Astrocyte (in vitro differentiated cells and primary cell): Measurements from ENCODE around the gene MAP3K14. TPM values are rescaled to one million over a fixed set of nuclear protein-coding genes. Genes with fewer than 3 reads are reported as not detected.

Experiments
- DNase-seq: peaks from one replicate; pipeline ENCODE4 v3.0.0-alpha.2; 2010; ENCODE audit warnings: low read depth
- FAIRE-seq: peaks from 2 replicates; lab custom pipeline; 2011; peaks lifted over from hg19 to GRCh38; lab: Jason Lieb, UNC
- H2AFZ ChIP-seq: 2 replicates; pipeline ENCODE4 v1.6.0; 2012; ENCODE audit warnings: low read depth, low read length, inconsistent platforms
- H3K27ac ChIP-seq: 2 replicates; pipeline ENCODE4 v1.5.1; 2011; ENCODE audit warnings: low read depth, low read length, inconsistent platforms
- H3K27me3 ChIP-seq: 2 replicates; pipeline ENCODE4 v1.6.0; 2011; ENCODE audit warnings: low read length, inconsistent platforms; ENCODE audit not compliant: insufficient read depth
- H3K36me3 ChIP-seq: 2 replicates; pipeline ENCODE4 v1.5.1; 2011; ENCODE audit warnings: low read length, inconsistent platforms; ENCODE audit not compliant: insufficient read depth
- H3K4me1 ChIP-seq: 2 replicates; pipeline ENCODE4 v1.5.1; 2011; ENCODE audit warnings: low read length, inconsistent platforms; ENCODE audit not compliant: insufficient read depth
- H3K4me2 ChIP-seq: 2 replicates; pipeline ENCODE4 v1.6.0; 2012; ENCODE audit warnings: low read length, inconsistent platforms
- H3K4me3 ChIP-seq: 2 replicates; pipeline ENCODE4 v1.5.1; 2011; ENCODE audit warnings: low read depth, mild to moderate bottlenecking, low read length, inconsistent platforms; ENCODE audit not compliant: insufficient read depth
- H3K79me2 ChIP-seq: 2 replicates; pipeline ENCODE4 v1.6.0; 2012; ENCODE audit warnings: mild to moderate bottlenecking, low read length, inconsistent platforms; ENCODE audit not compliant: insufficient read depth
- H3K9ac ChIP-seq: 2 replicates; pipeline ENCODE4 v1.6.0; 2012; ENCODE audit warnings: mild to moderate bottlenecking, low read length, inconsistent platforms
- H3K9me3 ChIP-seq: 2 replicates; pipeline ENCODE4 v1.5.1; 2012; ENCODE audit warnings: low read depth, mild to moderate bottlenecking, low read length, inconsistent platforms; ENCODE audit not compliant: insufficient read depth
- H4K20me1 ChIP-seq: 2 replicates; pipeline ENCODE4 v1.6.0; 2012; ENCODE audit warnings: low read length, inconsistent platforms; ENCODE audit not compliant: insufficient read depth
- H3K27ac Mint-ChIP-seq: one replicate; pipeline ENCODE4 v1.8.0; 2021; ENCODE audit warnings: mild to moderate bottlenecking, mixed read lengths; ENCODE audit not compliant: unreplicated experiment
- H3K27me3 Mint-ChIP-seq: one replicate; pipeline ENCODE4 v1.8.0; 2021; ENCODE audit warnings: low read depth, mixed read lengths; ENCODE audit not compliant: unreplicated experiment
- H3K36me3 Mint-ChIP-seq: one replicate; pipeline ENCODE4 v1.8.0; 2021; ENCODE audit warnings: low read depth, mixed read lengths; ENCODE audit not compliant: unreplicated experiment
- H3K4me1 Mint-ChIP-seq: one replicate; pipeline ENCODE4 v1.8.0; 2021; ENCODE audit warnings: low read depth, mixed read lengths; ENCODE audit not compliant: unreplicated experiment
- H3K4me3 Mint-ChIP-seq: one replicate; pipeline ENCODE4 v1.8.0; 2021; ENCODE audit warnings: mild to moderate bottlenecking, moderate library complexity, mixed read lengths; ENCODE audit not compliant: unreplicated experiment
- H3K9me3 Mint-ChIP-seq: one replicate; pipeline ENCODE4 v1.8.0; 2021; ENCODE audit warnings: mild to moderate bottlenecking, mixed read lengths; ENCODE audit not compliant: unreplicated experiment
- EZH2 ChIP-seq: IDR thresholded peaks from 2 replicates; pipeline ENCODE4 v1.6.1; 2012; ENCODE audit warnings: mild to moderate bottlenecking, low read length, inconsistent platforms; ENCODE audit not compliant: insufficient read depth
- total RNA-seq: library from RNA; stranded (reverse); gene quantifications from 2 replicates; pipeline ENCODE4 v1.2.1, GENCODE V29; 2021
- TF ChIP-seq, protein P1 (sequence below): IDR thresholded peaks from 2 replicates; pipeline ENCODE4 v1.5.1; 2011; ENCODE audit warnings: low read depth, mild to moderate bottlenecking, inconsistent platforms, low read length, moderate library complexity; ENCODE audit not compliant: insufficient read depth

Gene MAP3K14
- total RNA-seq, 1 donor from 2014 or later, result 10.8 TPM

DNA sequence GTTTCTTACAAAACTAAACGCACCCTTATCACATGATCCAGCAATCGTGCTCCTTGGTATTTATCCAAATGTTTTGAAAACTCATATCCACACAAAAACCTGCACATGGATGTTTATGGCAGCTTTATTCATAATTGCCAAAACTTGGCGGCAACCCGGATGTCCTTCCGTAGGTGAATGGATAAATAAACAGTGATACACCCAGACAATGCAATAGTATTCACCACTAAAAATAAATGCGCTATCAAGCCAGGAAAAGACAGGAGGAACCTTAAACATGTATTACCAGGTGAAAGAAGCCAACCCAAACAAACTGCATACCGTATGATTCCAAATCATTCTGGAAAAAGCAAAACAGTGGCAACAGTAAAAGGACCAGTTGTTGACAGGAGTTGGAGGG lies 64.9 kb downstream of the MAP3K14 start:
- H3K4me1 Mint-ChIP-seq, result no peaks in the 10 kb centered on the region
- TF ChIP-seq, protein P1, sequence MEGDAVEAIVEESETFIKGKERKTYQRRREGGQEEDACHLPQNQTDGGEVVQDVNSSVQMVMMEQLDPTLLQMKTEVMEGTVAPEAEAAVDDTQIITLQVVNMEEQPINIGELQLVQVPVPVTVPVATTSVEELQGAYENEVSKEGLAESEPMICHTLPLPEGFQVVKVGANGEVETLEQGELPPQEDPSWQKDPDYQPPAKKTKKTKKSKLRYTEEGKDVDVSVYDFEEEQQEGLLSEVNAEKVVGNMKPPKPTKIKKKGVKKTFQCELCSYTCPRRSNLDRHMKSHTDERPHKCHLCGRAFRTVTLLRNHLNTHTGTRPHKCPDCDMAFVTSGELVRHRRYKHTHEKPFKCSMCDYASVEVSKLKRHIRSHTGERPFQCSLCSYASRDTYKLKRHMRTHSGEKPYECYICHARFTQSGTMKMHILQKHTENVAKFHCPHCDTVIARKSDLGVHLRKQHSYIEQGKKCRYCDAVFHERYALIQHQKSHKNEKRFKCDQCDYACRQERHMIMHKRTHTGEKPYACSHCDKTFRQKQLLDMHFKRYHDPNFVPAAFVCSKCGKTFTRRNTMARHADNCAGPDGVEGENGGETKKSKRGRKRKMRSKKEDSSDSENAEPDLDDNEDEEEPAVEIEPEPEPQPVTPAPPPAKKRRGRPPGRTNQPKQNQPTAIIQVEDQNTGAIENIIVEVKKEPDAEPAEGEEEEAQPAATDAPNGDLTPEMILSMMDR, result no peak
- TF ChIP-seq EZH2, result no peak
- H3K27me3 Mint-ChIP-seq, result peaks cover 13% of the 10 kb centered on the region
- H3K4me2 ChIP-seq, result no peak overlapping the region
- H2AFZ ChIP-seq, result no peak overlapping the region
- H3K4me1 ChIP-seq, result peaks cover 5% of the 10 kb centered on the region
- H3K27ac Mint-ChIP-seq, result no peak overlapping the region
- peaks cover 6% of the 10 kb centered on the region for H3K36me3 Mint-ChIP-seq
- no peaks in the 10 kb centered on the region for H3K9me3 Mint-ChIP-seq
- no peaks in the 10 kb centered on the region for H3K79me2 ChIP-seq
- H3K27me3 ChIP-seq, result no peaks in the 10 kb centered on the region
- DNase-seq (no peak), FAIRE-seq (no peak)
- no peak overlapping the region for H3K4me3 Mint-ChIP-seq
- no peak overlapping the region for H3K27ac ChIP-seq
- H3K9ac ChIP-seq, result no peak overlapping the region
- no peaks in the 10 kb centered on the region for H4K20me1 ChIP-seq
- no peak overlapping the region for H3K4me3 ChIP-seq
- H3K9me3 ChIP-seq, result no peaks in the 10 kb centered on the region
- no peaks in the 10 kb centered on the region for H3K36me3 ChIP-seq

DNA sequence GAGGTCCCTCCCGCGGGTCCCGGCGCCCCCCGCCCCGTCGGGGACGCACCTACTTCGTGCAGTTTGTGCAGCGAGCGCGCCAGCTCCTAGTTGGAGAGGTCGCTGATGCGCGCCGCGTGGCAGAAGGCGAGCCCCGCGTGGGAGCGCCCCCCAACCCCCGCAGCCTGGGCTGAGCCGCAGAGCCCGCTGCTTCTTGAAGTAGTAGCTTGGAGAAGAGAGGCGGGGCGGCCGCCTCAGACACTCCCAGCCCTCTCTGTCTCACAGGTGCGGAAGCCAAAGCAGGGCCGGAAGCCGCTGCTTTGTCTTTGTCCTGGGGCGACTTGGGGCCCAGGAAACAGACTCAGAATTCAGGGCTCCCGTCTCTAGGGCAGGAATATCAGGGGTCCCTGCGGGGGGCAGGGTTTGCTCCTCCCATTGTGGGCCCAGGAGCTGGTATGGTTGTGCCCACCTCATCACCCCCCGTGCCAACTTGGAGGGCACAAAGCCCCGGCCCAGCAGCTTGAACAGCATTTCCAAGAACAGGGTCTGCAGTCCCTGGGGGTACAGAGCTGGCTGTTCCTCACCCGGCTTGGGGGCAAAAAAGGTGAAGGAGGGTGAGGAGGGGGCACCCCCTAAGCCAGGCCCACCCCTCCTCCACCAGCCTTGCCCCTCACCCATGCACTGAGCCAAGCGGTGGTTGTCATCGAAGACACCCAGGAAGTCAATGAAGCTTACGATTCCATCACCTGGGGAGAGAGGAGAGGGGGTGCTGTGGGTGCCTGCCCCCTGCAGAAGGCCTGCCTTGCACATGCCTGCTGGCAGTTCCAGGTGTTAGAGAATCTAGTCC lies 68.5 kb downstream of the MAP3K14 start:
- H3K4me2 ChIP-seq, result peak overlapping the region; percentile 88
- peak overlapping the region; percentile 60 for H3K9ac ChIP-seq
- no peak overlapping the region for H3K27ac Mint-ChIP-seq
- TF ChIP-seq, protein P1, result no peak
- peak; percentile 21 for TF ChIP-seq EZH2
- no peak for DNase-seq
- no peak overlapping the region for H3K27ac ChIP-seq
- H3K4me3 ChIP-seq, result peak overlapping the region; percentile 55
- peaks cover 3% of the 10 kb centered on the region for H3K4me1 Mint-ChIP-seq
- H3K79me2 ChIP-seq, result no peaks in the 10 kb centered on the region
- peaks cover 7% of the 10 kb centered on the region for H4K20me1 ChIP-seq
- H3K4me1 ChIP-seq, result peaks cover 5% of the 10 kb centered on the region
- no peaks in the 10 kb centered on the region for H3K9me3 Mint-ChIP-seq
- no peaks in the 10 kb centered on the region for H3K9me3 ChIP-seq
- no peaks in the 10 kb centered on the region for H3K36me3 ChIP-seq
- H3K27me3 ChIP-seq, result peaks cover 2% of the 10 kb centered on the region
- H3K4me3 Mint-ChIP-seq, result peak overlapping the region; percentile 81
- H3K36me3 Mint-ChIP-seq, result peaks cover 3% of the 10 kb centered on the region
- no peak for FAIRE-seq
- H3K27me3 Mint-ChIP-seq, result peaks cover 11% of the 10 kb centered on the region
- H2AFZ ChIP-seq, result peak overlapping the region; percentile 76
